ENCODE data around the gene HSBP1L1. TPM values are rescaled to one million over a fixed set of nuclear protein-coding genes. Genes with fewer than 3 reads are reported as not detected.

The HSBP1L1 gene
- total and polyA plus RNA-seq, 4 donors: 12.2 to 61.0 (median 26.4) TPM

DNA sequence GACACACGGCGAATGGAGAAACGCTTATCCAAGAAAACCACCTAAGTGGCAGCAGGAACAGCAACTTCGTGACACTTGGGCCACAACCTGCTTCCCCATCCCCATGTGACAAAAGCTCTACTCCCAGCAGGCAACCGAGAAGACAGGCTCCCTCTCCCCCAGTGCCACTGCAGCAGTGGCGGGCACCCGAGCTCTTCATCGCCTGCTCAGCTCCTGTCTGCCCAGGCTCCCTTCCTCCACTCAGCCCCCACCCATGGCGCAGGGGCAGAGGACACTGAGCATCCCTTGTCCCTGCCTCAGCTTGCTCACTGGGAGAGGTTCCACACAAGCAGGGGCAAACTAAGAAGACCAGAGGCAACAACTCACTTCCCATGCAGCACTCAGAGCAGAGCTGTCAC is 35.9 kb upstream of the HSBP1L1 start:
- no peak overlapping the region for H3K9ac ChIP-seq (ENCODE audit: low read depth in 1 of 2, low read length in 2 of 2)
- 97% methylated on average over 9 of the region's 9 CpGs for WGBS
- H3K4me1 ChIP-seq (ENCODE audit: control insufficient read depth in 4 of 4, insufficient read depth in 4 of 4, low read length in 3 of 4): peaks cover 0 to 9% (median 3%) of the 10 kb centered on the region in 4 donors

More for the DNA sequence above, 35.9 kb upstream of the HSBP1L1 start:
- no peak for TF ChIP-seq TAF1 (conservative IDR thresholded peaks at IDR 0.05)
- TF ChIP-seq SP1 (IDR thresholded peaks at IDR 0.05): no peak
- no peak for TF ChIP-seq HNF4G (IDR thresholded peaks at IDR 0.05)
- TF ChIP-seq YY1 (IDR thresholded peaks at IDR 0.05): no peak
- TF ChIP-seq EGR1 (IDR thresholded peaks at IDR 0.05; ENCODE audit: low read depth in 2 of 2): no peak
- TF ChIP-seq NR2F2 (IDR thresholded peaks at IDR 0.05): no peak
- no peak for TF ChIP-seq GABPA (IDR thresholded peaks at IDR 0.05 in 1 of 2, conservative IDR thresholded peaks at IDR 0.05 in 1 of 2)
- no peak for TF ChIP-seq FOXA2 (IDR thresholded peaks at IDR 0.05)
- no peak for TF ChIP-seq RAD21 (IDR thresholded peaks at IDR 0.05)
- TF ChIP-seq FOXA1 (IDR thresholded peaks at IDR 0.05): no peak
- TF ChIP-seq, protein P1, sequence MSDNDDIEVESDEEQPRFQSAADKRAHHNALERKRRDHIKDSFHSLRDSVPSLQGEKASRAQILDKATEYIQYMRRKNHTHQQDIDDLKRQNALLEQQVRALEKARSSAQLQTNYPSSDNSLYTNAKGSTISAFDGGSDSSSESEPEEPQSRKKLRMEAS (IDR thresholded peaks at IDR 0.05): no peak
- TF ChIP-seq, protein P2, sequence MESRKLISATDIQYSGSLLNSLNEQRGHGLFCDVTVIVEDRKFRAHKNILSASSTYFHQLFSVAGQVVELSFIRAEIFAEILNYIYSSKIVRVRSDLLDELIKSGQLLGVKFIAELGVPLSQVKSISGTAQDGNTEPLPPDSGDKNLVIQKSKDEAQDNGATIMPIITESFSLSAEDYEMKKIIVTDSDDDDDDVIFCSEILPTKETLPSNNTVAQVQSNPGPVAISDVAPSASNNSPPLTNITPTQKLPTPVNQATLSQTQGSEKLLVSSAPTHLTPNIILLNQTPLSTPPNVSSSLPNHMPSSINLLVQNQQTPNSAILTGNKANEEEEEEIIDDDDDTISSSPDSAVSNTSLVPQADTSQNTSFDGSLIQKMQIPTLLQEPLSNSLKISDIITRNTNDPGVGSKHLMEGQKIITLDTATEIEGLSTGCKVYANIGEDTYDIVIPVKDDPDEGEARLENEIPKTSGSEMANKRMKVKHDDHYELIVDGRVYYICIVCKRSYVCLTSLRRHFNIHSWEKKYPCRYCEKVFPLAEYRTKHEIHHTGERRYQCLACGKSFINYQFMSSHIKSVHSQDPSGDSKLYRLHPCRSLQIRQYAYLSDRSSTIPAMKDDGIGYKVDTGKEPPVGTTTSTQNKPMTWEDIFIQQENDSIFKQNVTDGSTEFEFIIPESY (IDR thresholded peaks at IDR 0.05): no peak
- no peak for TF ChIP-seq HNF4A (conservative IDR thresholded peaks at IDR 0.05)
- no peak for TF ChIP-seq JUND (IDR thresholded peaks at IDR 0.05)
- TF ChIP-seq, protein P3, sequence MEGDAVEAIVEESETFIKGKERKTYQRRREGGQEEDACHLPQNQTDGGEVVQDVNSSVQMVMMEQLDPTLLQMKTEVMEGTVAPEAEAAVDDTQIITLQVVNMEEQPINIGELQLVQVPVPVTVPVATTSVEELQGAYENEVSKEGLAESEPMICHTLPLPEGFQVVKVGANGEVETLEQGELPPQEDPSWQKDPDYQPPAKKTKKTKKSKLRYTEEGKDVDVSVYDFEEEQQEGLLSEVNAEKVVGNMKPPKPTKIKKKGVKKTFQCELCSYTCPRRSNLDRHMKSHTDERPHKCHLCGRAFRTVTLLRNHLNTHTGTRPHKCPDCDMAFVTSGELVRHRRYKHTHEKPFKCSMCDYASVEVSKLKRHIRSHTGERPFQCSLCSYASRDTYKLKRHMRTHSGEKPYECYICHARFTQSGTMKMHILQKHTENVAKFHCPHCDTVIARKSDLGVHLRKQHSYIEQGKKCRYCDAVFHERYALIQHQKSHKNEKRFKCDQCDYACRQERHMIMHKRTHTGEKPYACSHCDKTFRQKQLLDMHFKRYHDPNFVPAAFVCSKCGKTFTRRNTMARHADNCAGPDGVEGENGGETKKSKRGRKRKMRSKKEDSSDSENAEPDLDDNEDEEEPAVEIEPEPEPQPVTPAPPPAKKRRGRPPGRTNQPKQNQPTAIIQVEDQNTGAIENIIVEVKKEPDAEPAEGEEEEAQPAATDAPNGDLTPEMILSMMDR (IDR thresholded peaks at IDR 0.05; ENCODE audit: low read depth, low read length, missing input control): no peak
- TF ChIP-seq, protein P4, sequence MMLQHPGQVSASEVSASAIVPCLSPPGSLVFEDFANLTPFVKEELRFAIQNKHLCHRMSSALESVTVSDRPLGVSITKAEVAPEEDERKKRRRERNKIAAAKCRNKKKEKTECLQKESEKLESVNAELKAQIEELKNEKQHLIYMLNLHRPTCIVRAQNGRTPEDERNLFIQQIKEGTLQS (IDR thresholded peaks at IDR 0.05): no peak
- TF ChIP-seq RXRA (IDR thresholded peaks at IDR 0.05): no peak
- TF ChIP-seq, protein P5, sequence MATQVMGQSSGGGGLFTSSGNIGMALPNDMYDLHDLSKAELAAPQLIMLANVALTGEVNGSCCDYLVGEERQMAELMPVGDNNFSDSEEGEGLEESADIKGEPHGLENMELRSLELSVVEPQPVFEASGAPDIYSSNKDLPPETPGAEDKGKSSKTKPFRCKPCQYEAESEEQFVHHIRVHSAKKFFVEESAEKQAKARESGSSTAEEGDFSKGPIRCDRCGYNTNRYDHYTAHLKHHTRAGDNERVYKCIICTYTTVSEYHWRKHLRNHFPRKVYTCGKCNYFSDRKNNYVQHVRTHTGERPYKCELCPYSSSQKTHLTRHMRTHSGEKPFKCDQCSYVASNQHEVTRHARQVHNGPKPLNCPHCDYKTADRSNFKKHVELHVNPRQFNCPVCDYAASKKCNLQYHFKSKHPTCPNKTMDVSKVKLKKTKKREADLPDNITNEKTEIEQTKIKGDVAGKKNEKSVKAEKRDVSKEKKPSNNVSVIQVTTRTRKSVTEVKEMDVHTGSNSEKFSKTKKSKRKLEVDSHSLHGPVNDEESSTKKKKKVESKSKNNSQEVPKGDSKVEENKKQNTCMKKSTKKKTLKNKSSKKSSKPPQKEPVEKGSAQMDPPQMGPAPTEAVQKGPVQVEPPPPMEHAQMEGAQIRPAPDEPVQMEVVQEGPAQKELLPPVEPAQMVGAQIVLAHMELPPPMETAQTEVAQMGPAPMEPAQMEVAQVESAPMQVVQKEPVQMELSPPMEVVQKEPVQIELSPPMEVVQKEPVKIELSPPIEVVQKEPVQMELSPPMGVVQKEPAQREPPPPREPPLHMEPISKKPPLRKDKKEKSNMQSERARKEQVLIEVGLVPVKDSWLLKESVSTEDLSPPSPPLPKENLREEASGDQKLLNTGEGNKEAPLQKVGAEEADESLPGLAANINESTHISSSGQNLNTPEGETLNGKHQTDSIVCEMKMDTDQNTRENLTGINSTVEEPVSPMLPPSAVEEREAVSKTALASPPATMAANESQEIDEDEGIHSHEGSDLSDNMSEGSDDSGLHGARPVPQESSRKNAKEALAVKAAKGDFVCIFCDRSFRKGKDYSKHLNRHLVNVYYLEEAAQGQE (IDR thresholded peaks at IDR 0.05): no peak
- DNase-seq (ENCODE audit: low spot score): peak; percentile 9
- H3K36me3 ChIP-seq (ENCODE audit: control insufficient read depth in 4 of 4, insufficient read depth in 3 of 4, low read depth in 1 of 4, low read length in 3 of 4): peaks cover 3 to 41% (median 33%) of the 10 kb centered on the region in 4 donors
- H3K27ac ChIP-seq (ENCODE audit: low read depth in 1 of 2, low read length in 2 of 2): no peak overlapping the region
- no peak overlapping the region for H3K4me3 ChIP-seq (ENCODE audit: low read depth in 1 of 3, low read length in 3 of 3)
- H3K27me3 ChIP-seq (ENCODE audit: control insufficient read depth in 4 of 4, insufficient read depth in 4 of 4, low read length in 3 of 4): no peaks in the 10 kb centered on the region
- H3K9me3 ChIP-seq (ENCODE audit: control insufficient read depth in 4 of 4, low read length in 3 of 4): peaks cover 0 to 3% (median 2%) of the 10 kb centered on the region in 4 donors
